Spleen (tissue), 7 donors: ENCODE measurements around the gene TRAPPC6A.

Source experiments
- POLR2A ChIP-seq, 3 donors: fragments of 450-650 bp; IDR thresholded peaks; one replicate each; pipeline ENCODE4 v1.5.1; 2017; ENCODE audit warnings: antibody characterized with exemption in 3 of 3, mild to moderate bottlenecking in 1 of 3
- TF ChIP-seq, protein P1 (sequence below), 11 experiments: fragments of 200-600 bp in 7 of 11; fragments of 450-650 bp in 4 of 11; sonication (generic) in 4 of 11; IDR thresholded peaks in 8 of 11; conservative IDR thresholded peaks in 3 of 11; 1 replicate in 7 of 11; 2 replicates in 4 of 11; pipeline versions ENCODE4 v1.4.0 to v1.8.0; 2016 to 2021; ENCODE audit warnings: antibody characterized with exemption in 11 of 11, inconsistent platforms in 4 of 11, mild to moderate bottlenecking in 1 of 11
- donor health status: DM: no; HTN: no; CAD: no; lungs with moderate emphysema.
- donor health status: DM: no; HTN: no; CAD: no.
- donor health status: DM: no; HTN: no; CAD: no.

DNA sequence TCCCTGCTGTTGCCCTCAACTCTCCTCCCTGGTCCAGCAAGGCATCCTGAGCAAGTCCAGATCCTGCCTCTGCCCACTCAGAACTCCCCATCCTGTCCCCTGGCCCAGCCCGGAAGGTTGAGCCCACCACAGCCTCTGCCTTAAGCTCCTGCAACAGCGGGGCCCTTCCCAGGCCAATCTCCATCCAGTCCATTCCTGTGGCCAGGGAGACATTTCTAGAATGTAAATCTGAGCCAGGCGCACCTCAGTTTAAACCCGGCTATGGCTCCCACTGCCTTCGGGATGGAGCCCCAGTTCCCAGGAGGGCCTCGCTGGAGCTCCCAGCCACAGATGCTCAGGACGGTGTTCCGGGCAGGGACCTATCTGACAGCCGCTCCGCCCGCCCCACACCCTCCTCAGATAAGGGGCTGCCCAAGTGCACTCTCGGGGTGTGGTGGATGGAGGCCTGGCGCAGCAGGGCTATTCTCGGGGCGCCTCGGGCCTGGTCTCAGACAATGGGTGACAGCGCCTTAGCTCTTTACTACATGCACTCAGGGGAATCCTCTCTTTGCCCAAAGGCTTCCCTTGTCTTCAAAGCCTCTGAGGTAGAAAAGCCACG is 5.3 kb downstream of the TRAPPC6A start:
- no peak for TF ChIP-seq POLR2A (IDR thresholded peaks at IDR 0.05)
- TF ChIP-seq, protein P1, sequence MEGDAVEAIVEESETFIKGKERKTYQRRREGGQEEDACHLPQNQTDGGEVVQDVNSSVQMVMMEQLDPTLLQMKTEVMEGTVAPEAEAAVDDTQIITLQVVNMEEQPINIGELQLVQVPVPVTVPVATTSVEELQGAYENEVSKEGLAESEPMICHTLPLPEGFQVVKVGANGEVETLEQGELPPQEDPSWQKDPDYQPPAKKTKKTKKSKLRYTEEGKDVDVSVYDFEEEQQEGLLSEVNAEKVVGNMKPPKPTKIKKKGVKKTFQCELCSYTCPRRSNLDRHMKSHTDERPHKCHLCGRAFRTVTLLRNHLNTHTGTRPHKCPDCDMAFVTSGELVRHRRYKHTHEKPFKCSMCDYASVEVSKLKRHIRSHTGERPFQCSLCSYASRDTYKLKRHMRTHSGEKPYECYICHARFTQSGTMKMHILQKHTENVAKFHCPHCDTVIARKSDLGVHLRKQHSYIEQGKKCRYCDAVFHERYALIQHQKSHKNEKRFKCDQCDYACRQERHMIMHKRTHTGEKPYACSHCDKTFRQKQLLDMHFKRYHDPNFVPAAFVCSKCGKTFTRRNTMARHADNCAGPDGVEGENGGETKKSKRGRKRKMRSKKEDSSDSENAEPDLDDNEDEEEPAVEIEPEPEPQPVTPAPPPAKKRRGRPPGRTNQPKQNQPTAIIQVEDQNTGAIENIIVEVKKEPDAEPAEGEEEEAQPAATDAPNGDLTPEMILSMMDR (IDR thresholded peaks at IDR 0.05 in 8 of 11, conservative IDR thresholded peaks at IDR 0.05 in 3 of 11) = no peak
